Activated T-helper 1 cell treated with anti-CD3 and anti-CD28 coated beads, Interleukin-2, amount 50 U/mL, for 16 hours (primary cell): ENCODE results near the gene PRRG2.
A peak's percentile ranks its signal among the peaks of the same experiment; 100 is the strongest.

Experiments used
- DNase-seq, 2 donors: peaks; one replicate each; pipeline ENCODE4 v3.0.0-alpha.2; 2020; ENCODE audit warnings: low read depth in 1 of 2, low spot score in 1 of 2

The PRRG2 gene

DNA sequence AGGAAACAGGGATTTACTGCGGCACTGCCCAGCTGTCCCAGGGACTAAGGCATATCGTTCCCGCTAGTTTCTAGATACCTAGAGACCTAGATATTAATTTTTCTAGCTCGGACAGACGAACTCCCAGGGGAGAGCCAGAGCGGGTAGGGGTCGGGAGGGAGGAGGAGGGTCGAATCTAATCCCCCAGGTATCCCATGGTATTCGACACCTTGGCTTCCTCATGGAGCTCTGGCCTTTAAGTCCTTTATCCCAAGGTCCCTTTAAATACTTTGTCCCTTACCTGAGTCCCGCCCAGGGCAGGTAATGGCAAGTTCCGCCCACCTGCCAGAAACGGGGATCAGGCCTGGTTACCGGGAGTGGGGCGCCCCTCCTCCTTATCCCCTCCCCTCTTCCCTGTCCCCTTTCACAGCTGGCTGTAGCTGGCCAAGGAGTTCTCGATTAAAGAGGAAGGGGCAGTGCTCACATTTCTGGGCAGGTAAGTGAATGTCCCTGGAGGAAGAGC, at the start of gene PRRG2:
PRRG2 (plus strand) TSS at position 310 of the 502 bp plus-strand sequence. CDS start 1,904 bp downstream, outside the sequence.
- DNase-seq = no peak

GRCh38 chr19:49533551-49534488, 47.3 kb upstream of the PRRG2 start:
- DNase-seq = peak; percentile 65 to 73

- no peak for DNase-seq
Measured at GRCh38 chr19:49534632-49535385, 46.3 kb upstream of the PRRG2 start.

DNA sequence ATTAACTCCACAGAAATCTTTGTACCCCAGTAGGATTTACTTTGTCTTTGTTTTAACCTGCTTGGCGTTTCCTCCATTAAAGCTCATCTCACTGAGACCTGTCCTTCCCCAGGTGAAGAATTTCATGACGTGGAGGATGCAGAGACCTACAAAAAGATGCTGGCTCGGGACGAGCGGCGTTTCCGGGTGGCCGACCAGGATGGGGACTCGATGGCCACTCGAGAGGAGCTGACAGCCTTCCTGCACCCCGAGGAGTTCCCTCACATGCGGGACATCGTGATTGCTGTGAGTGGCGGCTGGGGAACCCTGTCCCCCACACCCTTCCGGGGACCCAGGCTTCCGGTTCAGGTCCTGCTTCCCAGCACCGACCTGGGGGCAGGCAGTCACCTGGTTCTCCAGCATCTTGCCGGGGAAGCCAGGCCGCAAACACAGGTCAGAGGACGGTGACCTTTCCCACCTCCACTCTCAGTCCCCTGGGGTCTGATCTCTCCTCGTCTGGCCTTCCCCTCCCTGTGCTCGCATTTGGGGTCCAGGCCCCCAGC, 44.1 kb upstream of the PRRG2 start:
- DNase-seq = no peak

DNA sequence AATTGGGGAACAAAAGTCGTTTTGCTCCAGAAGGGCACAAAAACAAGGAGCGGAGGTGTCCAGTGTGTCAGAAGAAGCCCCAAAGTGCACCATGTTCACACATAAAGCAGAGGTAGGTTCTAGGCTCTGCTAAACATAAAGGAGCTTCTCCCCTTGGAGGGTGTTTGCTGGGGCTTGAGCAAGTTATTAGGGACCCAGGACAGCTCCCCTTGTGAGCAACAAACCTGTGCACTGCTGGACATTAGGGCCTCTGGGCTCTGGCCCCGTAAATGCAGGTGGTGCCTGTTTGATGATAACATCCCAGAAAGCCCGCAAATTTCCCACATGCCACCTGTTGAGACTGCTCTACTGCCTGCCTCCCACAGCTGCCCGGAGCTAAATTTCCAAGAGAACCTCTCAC, 42.5 kb upstream of the PRRG2 start:
- no peak for DNase-seq

GRCh38 chr19:49539192-49539952, 41.7 kb upstream of the PRRG2 start:
- no peak for DNase-seq

DNA sequence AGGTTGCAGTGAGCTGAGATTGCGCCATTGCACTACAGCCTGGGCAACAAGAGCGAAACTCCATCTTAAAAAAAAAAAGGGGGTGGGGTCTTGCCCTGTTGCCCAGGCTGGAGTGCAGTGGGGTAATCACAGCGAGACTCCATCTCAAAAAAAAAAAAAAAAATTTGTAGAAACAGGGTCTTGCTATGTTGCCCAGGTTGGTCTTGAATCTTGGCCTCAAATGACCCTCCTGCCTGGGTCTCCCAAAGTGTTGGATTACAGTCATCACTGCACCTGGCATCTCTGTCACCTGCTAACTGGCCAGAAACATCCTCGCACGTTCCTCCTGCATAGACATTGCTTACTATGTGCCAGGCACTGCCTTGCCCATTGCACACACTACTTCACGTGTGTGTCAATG, 39.2 kb upstream of the PRRG2 start:
- no peak for DNase-seq

- DNase-seq = no peak
Measured at GRCh38 chr19:49542446-49542845, 38.7 kb upstream of the PRRG2 start.

- DNase-seq = no peak
Measured at GRCh38 chr19:49543032-49543431, 38.1 kb upstream of the PRRG2 start.

GRCh38 chr19:49544154-49544553, 37.0 kb upstream of the PRRG2 start:
- DNase-seq = no peak

GRCh38 chr19:49546825-49547565, 34.1 kb upstream of the PRRG2 start:
- DNase-seq = peak in 1 of 2 donors; percentile 40

GRCh38 chr19:49549045-49549444, 32.1 kb upstream of the PRRG2 start:
- no peak for DNase-seq

DNA sequence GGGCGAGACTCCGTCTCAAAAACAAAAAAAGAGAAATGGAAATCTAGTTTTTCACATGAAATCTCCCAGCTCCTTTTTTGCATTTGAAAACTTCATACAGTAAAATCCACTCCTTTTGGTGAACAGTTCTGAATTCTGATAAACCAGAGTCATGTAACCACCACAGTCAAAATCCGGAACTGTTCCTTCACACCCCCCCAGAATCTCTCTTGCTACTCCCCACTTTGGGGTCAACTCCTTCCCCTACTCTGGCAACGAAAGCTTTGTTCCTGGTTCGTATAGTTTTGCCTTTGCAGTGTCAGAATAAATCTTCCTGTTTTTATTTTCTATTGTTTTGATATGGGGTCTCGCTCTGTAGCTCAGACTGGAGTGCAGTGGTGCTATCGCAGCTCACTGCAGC, 29.6 kb upstream of the PRRG2 start:
- no peak for DNase-seq

DNA sequence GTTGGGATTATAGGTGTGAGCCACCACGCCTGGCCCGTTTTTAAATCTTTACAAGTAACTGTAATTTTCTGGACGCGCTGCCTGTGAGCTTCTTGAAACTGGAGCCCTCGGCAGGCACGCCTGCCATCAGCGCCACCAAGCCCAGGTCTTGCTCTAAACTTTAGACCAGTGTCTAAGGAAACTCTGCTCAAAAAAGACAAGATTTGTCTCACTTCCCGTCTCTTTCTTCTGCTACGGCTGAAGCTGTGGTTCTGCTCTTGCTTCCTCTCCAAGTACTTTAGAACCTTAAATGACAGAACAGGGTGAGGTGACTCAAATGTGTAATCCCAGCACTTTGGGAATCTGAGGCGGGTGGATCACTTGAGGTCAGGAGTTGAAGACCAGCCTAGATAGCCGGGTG, 28.4 kb upstream of the PRRG2 start:
- DNase-seq = no peak

DNA sequence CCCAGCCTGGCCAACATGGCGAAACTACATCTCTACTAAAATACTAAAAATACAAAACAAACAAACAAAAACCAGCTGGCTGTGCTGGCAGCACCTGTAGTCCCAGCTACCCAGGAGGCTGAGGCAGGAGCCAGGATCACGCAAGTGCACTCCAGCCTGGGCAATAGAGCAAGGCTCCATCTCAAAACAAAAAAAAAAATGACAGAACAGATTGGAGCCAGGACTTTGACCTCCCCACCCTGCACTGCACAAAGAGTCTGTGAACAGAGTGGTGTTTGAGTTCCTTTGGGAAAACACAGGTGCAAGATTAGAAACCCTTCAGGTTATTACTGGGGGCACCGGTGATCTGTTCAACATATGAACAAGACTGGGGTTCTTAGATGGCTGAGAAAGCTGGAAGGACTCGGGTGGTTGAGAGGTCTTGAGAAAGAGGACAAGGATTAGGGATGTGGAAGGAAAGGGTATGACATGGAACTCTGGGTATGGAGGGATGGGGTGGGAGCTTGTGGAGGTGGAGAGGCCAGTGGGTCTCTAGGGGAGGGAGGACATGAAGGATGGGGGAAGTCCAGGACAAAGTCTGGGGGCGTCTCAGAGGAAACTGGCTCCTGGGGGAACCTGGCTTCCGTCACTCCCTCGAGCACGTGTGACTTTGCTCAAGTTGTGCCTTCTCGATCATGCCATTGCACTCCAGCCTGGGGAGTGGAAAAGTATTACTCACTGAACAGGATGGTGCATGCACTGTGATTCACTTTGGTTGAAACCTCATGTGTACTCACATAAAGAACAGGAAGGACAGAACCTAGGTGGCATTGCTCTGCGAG, 27.5 kb upstream of the PRRG2 start:
- DNase-seq = peak in 1 of 2 donors; percentile 37

- DNase-seq = no peak
Measured at GRCh38 chr19:49554701-49555181, 26.4 kb upstream of the PRRG2 start.

GRCh38 chr19:49555600-49556411, 25.3 kb upstream of the PRRG2 start:
- DNase-seq = peak in 1 of 2 donors; percentile 55
